Occipital lobe (tissue), 2 donors: ENCODE data around the gene TBC1D20. TPM values are rescaled to one million over a fixed set of nuclear protein-coding genes. Genes with fewer than 3 reads are reported as not detected.
A peak's percentile ranks its signal among the peaks of the same experiment; 100 is the strongest.
"Not testable (repeated sequence)": the region's sequence is repeated elsewhere in the genome, so short reads cannot be mapped to it uniquely, and the experiment has no call there.

Experiments
- DNase-seq: peaks from one replicate; lab custom pipeline; 2025; lab: John Stamatoyannopoulos, UW
- total RNA-seq: library from RNA; depleted of rRNA; stranded (reverse); fragments of >200 nt; gene quantifications from one replicate; pipeline ENCODE4 v1.2.3, GENCODE V29; 2014

Gene TBC1D20
- total RNA-seq, 1 donor from 2014 or later, result 15.4 TPM

- DNase-seq, result no peak
Observed at GRCh38 chr20:402898-403581, 59.3 kb downstream of the TBC1D20 start.

DNA sequence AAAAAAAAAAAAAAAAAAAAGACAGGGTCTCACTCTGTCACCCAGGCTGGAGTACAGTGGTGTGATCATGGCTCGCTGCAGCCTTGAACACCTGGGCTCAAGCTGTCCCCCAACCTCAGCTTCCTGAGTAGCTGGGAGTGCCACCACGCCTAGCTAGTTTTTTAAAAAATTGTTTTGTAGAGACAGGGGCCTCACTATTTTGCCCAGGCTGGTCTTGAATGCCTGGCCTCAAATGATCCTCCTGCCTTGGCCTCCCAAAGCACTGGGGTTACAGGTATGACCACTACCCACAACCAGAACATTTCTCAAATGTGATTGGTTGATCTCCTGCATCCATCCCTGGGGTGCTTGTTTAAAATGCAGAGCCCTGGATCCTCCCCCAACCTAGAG is 59.8 kb downstream of the TBC1D20 start:
- no peak for DNase-seq

- no peak for DNase-seq
Observed at GRCh38 chr20:401682-402495, 60.4 kb downstream of the TBC1D20 start.

GRCh38 chr20:400454-401275 is 61.7 kb downstream of the TBC1D20 start:
- DNase-seq, result peak; percentile 24

GRCh38 chr20:400128-400453 is 62.2 kb downstream of the TBC1D20 start:
- DNase-seq, result no peak

DNA sequence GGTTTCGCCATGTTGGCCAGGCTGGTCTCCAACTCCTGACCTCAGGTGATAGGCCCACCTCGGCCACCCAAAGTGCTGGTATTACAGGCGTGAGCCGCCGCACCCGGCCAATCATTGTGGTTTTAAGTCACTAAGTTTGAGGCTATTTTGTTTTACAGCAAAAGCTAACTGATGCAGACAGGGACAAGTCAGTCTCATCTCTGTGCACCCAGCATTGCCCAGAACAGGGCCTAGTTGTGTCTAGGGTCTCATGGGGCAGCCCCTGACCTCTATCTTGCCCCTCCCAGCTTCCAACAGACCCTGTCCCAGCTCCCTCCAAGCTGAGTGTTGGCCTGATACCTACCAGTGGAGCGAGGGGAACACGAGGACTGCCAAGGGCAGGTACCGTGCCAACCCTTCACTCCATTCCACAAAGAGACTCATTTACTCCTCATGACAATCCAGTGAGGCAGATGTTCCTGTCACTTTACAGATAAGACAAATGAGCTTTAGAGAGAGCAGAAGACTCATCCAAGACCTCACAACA is 63.1 kb downstream of the TBC1D20 start:
- no peak for DNase-seq

GRCh38 chr20:397432-398237 is 64.7 kb downstream of the TBC1D20 start:
- no peak for DNase-seq

DNA sequence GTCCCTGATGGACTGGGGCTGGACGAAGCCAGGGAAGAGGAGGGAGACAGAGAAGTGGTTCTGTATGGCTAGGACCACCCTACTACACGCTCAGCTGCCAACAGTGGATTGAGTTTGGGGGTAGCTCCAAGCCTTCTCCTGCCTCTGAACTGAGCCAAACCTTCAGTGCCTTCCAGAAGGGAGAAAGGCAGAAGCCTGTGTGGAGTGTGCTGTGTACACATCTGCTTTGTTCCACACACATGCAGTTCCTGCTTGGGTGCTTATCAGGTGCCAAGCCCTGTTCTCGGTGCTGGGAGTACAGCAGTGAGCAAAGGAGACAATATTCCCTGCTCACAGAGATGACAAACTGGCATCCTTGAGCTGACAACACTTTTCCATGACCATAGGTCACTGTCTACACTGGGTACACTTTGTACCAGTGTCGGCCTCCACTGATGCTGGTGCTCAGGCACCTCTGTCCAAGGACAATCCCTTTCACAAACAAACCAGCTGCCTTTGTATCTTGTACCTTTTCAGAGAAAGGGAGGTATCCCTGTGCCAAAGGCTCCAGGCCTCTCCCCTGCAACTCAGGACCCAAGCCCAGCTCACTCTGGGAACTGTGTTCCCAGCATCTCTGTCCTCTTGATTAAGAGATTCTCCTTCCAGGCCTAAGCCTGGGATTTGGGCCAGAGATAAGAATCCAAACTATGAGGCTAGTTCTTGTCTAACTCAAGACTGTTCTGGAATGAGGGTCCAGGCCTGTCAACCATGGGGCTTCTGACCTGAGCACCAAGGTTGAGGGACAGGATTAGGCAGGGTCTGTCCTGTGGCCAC is 65.5 kb downstream of the TBC1D20 start:
- no peak for DNase-seq

- DNase-seq, result no peak
Observed at GRCh38 chr20:396252-396618, 66.1 kb downstream of the TBC1D20 start.

- not testable (repeated sequence) for DNase-seq
Observed at GRCh38 chr20:393296-393695, 69.0 kb downstream of the TBC1D20 start.

- no peak for DNase-seq
Observed at GRCh38 chr20:391041-391711, 71.2 kb downstream of the TBC1D20 start.

GRCh38 chr20:389220-389619 is 73.1 kb downstream of the TBC1D20 start:
- DNase-seq, result no peak

DNA sequence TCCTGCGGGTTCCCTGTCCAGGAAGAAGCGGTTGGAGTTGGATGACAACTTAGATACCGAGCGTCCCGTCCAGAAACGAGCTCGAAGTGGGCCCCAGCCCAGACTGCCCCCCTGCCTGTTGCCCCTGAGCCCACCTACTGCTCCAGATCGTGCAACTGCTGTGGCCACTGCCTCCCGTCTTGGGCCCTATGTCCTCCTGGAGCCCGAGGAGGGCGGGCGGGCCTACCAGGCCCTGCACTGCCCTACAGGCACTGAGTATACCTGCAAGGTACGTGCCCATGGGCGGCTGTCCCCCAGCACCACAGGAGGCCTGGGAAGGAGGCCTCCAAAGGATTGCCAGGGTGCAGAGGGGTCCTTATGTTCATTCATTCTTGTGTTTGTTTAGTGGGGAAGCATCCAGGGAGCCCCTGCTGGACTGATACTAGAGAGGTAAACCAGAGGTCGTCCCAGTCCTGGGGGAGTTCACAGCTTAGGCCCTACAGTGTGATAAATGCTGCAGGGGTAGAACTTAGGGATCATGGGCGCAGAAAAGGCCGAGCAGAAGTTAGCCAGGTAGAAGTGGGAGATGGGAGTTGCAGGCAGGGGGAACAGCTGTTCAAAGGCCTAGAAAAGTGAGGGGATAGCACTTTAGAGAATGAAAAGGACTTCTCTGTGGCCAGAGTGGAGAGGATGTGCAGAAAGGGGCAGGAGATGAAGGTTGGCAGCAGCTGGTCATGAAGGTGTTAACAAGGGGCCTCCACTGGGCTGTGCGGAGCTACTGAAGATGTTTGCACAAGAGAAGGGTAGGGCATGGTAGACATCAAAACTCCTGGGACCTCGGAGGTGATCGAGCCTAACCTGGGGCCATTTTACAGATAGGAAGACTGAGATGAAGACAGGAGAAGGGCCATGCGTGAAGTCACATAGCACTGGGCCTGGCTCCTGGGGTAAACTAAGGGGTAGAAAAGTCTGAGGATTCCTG is 74.0 kb downstream of the TBC1D20 start:
- no peak for DNase-seq

DNA sequence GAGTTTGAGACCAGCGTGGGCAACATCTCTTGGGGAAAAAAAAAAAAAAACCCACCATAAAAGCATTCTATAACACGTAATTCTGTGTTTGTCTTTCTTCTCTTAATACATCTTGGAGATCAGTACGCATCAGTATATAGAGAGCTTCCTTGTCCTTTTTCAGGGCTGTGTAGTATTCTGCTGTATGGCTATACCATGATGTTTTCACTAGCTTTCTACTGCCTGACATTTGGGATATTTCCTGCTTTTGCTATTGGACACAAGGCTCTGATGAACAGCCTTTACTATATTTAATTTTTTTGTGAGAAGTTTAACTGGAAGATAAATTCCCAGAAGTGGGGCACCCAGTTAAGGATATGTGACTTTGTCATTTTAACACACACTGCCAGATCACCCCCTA is 74.8 kb downstream of the TBC1D20 start:
- no peak for DNase-seq

DNA sequence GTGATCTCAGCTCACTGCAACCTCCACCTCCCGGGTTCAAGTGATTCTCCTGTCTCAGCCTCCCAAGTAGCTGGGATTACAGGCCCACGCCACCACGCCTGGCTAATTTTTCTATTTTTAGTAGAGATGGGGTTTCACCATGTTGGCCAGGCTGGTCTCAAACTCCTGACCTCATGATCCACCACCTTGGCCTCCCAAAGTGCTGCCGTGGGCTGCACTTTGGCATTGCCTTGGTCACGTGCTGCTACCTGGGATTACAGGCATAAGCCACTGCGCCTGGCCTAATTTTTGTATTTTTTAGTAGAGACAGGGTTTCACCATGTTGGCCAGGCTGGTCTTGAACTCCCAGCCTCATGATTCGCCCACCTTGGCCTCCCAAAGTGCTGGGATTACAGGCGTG is 75.7 kb downstream of the TBC1D20 start:
- DNase-seq, result not testable (repeated sequence)
